Subcutaneous adipose tissue (tissue), 4 donors: Measurements from ENCODE around the gene WDR73. TPM values are rescaled to one million over a fixed set of nuclear protein-coding genes. Genes with fewer than 3 reads are reported as not detected.

ENCODE experiments used
- CTCF ChIP-seq: fragments of 450-650 bp; IDR thresholded peaks from one replicate; pipeline ENCODE4 v1.5.1; 2016; ENCODE audit warnings: low read depth, mild to moderate bottlenecking, control low read depth, antibody characterized with exemption, moderate library complexity
- total RNA-seq, 4 donors: library from RNA; depleted of rRNA; stranded (reverse); fragments of >200 nt; gene quantifications; one replicate each; pipeline ENCODE4 v1.1.0, GENCODE V29; 2016

The WDR73 gene
- total RNA-seq, 4 donors from 2014 or later: 9.5 to 19.8 (median 15.8) TPM

- no peak for TF ChIP-seq CTCF
These were observed 10.2 kb downstream of the WDR73 start for GRCh38 chr15:84643838-84644237.

GRCh38 chr15:84638103-84638502 is 16.0 kb downstream of the WDR73 start:
- no peak for TF ChIP-seq CTCF

- no peak for TF ChIP-seq CTCF
These were observed 19.8 kb downstream of the WDR73 start for GRCh38 chr15:84634228-84634837.

- no peak for TF ChIP-seq CTCF
These were observed 20.5 kb downstream of the WDR73 start for GRCh38 chr15:84633311-84634227.

GRCh38 chr15:84631706-84632272 is 22.3 kb downstream of the WDR73 start:
- no peak for TF ChIP-seq CTCF

- TF ChIP-seq CTCF: no peak
These were observed 25.1 kb downstream of the WDR73 start for GRCh38 chr15:84629033-84629432.

- TF ChIP-seq CTCF: no peak
These were observed 29.0 kb downstream of the WDR73 start for GRCh38 chr15:84625123-84625522.
